NCI-H82 (cell line): ENCODE data around the gene OR51S1.
"Not testable (repeated sequence)": the region's sequence is repeated elsewhere in the genome, so short reads cannot be mapped to it uniquely, and the experiment has no call there.

ENCODE experiments used
- DNase-seq: peaks from one replicate; lab custom pipeline; 2025; lab: John Stamatoyannopoulos, UW

OR51S1 gene, protein sequence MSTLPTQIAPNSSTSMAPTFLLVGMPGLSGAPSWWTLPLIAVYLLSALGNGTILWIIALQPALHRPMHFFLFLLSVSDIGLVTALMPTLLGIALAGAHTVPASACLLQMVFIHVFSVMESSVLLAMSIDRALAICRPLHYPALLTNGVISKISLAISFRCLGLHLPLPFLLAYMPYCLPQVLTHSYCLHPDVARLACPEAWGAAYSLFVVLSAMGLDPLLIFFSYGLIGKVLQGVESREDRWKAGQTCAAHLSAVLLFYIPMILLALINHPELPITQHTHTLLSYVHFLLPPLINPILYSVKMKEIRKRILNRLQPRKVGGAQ

DNA sequence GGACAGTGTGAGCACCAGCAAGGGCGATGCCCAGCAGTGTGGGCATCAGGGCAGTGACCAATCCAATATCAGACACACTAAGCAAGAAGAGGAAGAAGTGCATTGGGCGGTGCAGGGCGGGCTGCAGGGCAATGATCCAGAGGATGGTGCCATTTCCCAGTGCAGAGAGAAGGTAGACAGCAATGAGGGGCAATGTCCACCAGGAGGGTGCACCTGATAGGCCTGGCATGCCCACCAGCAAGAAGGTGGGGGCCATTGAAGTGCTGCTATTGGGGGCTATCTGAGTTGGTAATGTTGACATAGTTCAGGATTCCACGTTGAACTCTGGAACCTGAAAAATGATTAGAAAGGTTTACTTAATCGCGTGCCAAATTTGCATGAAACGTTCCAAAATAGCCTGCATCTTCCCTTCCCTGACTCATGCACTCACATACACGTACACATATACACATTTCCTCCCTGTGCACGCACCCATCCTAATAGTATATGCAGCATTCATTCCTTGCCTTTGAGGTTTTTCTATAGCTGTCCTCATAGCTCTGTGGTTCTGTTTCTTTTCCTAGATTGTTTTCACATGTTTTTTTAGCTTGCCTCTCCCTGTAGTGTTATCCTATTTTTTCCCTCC is at the start of gene OR51S1:
OR51S1 (minus strand) TSS at position 301 of the 625 bp plus-strand sequence; CDS start at position 301, 0 bp downstream.
- DNase-seq = no peak

DNA sequence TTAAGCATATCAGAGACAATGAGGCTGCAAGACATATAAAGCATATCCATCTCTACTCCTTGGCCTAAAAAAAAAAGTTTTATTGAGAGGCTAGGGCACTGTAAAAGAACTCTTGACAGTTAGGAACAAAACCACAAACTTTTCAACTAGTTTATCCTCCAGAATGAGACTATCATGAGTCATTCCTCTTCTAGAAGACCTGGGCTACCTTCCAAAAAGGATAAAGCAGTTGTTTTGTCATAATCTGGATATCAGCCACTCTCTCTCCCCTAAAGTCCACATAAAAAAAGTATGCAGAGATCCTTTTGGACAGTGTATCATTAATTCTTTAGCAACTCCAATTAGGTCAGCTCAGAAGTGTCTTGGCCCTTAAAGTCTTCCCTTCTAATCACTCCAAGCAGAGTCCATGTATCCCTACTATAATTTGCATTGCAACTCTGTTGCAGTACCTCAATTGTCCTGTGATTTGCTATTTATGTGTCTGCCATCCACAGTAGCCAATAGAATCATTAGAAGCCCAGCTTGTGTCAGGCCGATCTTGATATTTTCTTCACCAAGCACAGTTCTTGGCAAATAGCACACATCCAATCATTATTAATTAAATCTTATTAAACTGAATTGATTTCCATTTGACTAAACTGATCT is 43.1 kb upstream of the OR51S1 start:
- DNase-seq = no peak

DNA sequence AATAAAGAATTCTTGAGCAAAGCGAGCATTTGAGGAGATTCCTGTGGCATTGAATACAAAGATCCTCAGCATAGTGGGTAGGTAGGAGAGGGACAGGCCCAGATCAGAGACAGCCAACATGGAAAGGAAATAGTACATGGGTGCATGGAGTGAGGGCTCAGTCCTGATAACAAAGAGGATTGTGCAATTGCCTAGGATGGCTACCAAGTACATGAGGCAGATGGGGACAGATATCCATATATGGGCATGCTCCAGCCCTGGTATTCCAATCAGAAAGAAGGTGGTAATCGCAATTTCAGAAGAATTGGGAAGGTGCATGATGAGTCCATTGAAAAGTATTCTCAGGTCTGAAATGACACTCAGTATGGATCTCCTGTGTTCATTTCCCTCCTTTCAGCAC is 41.3 kb upstream of the OR51S1 start:
- DNase-seq = no peak

DNA sequence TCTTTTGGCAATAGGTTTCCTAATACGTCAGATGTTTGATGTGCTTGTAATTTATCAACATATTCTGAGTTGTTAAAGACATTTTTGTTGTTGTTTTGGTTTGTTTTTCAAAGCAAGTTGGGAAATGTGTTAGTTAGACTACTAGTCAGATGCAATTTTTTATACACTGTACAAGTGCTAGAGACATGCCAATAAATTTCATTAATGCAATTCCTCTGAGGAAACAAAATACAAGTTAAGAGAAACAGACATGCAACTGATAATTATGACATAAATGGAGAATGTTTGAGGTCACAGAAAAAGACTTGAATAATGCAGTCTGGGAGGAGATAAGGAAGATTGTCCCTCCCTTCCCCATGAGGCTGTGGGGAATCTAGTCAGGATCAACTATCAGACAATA is 38.6 kb upstream of the OR51S1 start:
- no peak for DNase-seq

DNA sequence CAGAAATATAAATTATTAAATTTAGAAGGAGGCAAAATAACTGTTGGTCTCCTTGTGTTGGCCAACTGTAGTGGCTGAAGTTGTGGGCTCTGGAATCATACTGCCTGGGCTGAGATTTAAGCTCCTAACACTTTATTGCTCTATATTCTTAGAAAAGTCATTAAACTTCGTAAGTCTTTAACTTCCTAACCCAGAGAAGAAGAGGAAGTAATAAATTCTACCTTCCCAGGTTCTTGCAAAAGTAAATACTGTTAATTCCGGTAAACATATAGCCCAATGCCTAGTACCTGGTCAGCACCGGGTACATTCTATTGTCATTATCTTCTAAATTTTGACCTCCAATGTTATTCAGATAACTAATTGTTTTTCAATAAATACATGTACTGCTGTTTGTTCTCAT is 37.2 kb upstream of the OR51S1 start:
- DNase-seq = no peak

DNA sequence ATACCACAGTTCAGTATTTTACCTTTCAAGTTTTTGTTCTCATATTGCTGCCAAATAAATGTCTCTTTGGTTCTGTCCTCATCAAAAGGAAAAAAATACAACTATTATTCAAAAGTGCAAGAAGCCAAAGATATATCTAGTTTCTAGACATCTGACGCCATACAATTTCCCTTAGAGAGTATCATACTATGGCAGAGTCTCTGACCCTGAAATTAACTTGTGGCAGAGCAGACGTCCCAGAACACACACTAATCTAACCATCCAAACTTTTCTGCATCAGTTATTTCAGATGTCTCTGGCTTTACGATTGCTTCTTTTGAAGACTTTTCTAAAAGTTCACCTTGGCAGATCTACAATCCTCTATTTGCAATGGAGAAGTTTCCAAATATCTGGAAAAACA is 35.4 kb upstream of the OR51S1 start:
- DNase-seq = no peak

DNA sequence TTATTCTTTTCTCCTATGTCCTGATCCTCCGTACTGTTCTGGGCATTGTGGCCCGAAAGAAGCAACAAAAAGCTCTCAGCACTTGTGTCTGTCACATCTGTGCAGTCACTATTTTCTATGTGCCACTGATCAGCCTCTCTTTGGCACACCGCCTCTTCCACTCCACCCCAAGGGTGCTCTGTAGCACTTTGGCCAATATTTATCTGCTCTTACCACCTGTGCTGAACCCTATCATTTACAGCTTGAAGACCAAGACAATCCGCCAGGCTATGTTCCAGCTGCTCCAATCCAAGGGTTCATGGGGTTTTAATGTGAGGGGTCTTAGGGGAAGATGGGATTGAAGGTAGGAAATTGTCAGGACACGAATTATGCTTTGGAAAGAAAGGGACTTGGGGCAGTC is 33.5 kb upstream of the OR51S1 start:
- DNase-seq = no peak

DNA sequence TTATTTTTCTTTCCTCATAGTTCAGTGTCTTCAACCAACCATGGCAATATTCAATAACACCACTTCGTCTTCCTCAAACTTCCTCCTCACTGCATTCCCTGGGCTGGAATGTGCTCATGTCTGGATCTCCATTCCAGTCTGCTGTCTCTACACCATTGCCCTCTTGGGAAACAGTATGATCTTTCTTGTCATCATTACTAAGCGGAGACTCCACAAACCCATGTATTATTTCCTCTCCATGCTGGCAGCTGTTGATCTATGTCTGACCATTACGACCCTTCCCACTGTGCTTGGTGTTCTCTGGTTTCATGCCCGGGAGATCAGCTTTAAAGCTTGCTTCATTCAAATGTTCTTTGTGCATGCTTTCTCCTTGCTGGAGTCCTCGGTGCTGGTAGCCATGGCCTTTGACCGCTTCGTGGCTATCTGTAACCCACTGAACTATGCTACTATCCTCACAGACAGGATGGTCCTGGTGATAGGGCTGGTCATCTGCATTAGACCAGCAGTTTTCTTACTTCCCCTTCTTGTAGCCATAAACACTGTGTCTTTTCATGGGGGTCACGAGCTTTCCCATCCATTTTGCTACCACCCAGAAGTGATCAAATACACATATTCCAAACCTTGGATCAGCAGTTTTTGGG is 33.0 kb upstream of the OR51S1 start, which contains the start of gene OR51T1:
OR51T1 (plus strand) TSS at position 41 of the 641 bp plus-strand sequence; CDS start at position 41, 0 bp downstream.
- DNase-seq = no peak

DNA sequence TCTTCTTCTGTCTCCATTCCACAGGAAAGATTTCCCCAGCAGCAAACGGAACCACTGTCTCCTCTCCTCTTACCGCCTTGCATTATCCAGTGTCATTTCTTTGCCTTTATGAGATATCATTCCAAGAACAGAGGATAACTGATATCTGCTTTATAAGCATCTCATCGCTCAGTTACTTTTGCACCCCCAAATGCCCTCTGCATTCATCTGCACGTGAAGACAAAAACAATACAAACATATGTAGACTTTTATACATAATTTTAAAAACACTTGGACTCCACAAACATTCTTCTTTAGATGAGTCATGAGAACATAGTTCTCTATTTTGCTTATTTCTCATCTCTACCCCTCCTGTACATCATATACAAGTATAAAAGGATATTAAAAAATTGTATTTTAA is 32.2 kb upstream of the OR51S1 start:
- no peak for DNase-seq

DNA sequence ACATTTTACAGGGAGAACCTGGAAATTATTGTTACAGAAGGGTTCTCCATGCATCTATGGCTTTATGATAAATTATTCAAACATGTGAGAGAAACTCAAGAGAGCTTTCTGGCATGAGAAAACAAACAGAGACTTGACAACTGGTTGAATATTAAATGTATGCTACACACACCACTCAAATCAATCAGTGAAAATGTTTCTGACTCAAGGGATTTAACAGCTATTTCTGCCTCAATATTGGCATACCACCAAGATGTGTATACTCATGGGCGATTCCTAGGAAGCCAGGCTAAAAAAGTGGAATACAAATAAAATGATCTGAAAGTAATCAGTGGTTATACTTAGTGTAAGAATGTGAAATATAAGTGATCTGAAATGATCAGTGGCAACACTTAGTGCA is 16.8 kb upstream of the OR51S1 start:
- no peak for DNase-seq

DNA sequence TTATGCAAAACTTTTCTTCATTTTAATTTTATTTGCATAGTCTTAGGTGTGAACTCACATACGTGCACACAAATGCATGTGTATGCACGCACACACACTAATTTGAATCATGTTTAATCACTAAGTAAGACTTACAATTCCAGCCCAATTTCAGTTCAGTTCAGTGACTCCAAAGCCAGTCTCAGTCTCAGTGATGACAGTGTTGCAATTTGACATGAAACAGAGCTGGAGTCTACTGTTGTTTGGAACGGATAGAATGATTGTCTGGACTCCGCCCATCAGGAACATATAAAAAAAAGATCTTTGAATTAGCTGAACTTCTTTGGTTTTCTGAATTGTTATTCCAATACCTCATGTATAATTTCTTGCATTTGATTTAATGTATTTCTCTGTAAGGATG is 14.9 kb upstream of the OR51S1 start:
- no peak for DNase-seq

DNA sequence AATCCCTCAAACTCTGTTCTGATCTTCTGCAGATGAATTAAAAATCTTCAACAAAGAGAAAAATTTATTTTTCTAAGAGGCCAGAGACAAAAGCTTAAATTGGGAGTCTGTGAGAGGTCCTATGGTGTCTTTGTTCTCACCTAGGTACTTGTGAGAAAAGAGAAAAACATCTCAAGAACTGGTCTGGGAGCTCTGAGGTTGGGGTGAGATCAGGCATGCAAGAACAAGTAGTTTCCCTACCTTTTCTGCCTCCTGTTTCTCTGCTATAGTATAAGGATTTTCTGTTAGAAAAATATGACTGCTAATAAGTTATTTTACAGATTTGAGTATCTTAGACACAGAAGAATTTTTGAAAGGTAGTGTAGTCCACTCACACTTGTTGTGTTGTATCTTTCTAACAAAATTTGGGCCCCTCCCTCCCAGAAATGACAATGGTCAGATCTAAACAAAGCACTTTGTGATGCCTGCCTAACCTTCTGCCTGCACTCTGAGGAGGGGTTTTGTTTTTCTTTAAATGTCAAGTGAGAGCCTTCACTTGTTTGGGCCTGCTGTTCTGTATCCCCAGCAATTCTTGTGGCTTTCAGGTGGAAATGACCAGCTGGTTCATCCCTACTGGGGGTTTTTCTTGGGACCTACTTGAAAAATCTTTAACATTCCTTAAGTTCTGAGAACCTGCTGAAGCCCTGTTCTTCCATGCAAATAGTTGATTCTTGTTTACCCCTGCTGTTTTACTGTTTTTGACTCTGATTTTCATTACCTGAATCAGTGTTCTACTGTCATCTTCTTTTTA is 13.6 kb upstream of the OR51S1 start:
- no peak for DNase-seq

DNA sequence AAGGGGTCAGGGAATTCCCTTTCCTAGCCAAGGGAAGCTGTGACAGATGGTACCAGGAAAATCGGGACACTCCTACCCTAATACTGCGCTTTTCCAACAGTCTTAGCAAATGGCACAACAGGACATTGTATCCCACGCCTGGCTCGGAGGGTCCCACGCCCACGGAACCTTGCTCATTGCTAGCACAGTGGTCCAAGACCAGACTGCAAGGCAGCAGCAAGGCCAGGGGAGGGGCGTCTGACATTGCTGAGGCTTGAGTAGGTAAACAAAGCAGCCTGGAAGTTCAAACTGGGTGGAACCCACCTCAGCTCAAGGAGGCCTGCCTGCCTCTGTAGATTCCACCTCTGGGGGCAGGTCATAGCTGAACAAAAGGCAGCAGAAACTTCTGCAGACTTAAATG is 5.3 kb upstream of the OR51S1 start:
- DNase-seq = not testable (repeated sequence)

DNA sequence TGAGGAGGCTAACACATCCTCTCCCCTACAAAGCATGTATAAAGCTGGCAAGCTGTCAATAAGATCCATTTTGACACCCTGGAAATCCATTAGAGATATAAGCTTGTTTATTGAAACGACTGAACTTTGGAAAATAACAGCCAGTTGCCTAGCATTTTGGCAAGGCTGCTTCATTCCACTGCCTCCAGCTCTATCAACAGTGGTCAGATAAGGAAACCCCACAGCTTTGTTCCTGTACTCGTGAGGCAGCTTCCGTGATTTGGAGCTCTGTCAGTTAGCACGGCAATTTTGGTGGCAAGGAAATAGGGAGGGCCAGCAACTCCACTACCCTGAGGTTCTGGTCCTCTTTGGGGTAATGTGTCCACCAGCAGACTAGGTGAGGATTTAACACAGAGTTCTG is 2.0 kb upstream of the OR51S1 start:
- DNase-seq = no peak

DNA sequence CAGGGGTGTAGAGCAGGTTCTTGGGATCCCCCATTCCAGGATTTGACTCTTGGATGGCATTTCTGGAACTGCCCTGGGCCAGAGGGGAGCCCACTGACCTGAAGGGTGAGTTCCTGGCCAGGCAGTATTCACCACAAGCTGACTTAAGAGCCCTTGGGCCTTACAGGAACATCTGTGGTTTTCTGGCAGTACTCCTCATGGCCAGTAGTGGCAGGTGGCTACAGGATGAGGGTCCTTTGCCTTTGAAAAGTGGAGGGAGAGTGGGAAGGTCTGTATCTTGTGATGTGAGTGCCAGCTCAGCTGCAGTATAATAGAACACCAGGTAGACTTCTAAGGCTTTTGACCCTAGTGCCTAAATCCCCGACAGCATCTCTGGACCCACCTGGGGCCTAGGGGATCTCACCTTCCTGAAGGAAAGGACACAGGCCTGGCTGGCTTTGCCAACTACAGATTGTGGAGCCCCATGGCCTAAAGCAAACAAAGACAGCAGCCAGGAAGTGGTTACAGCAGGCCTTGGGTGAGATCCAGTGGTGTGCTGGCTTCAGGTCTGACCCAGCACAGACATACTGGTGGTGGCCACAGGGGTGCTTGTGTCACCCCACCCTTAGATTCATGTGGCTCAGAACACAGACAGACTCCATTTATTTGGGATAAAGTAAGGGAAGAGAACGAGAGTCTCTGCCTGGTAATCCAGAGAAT is 9.0 kb downstream of the OR51S1 start:
- no peak for DNase-seq

DNA sequence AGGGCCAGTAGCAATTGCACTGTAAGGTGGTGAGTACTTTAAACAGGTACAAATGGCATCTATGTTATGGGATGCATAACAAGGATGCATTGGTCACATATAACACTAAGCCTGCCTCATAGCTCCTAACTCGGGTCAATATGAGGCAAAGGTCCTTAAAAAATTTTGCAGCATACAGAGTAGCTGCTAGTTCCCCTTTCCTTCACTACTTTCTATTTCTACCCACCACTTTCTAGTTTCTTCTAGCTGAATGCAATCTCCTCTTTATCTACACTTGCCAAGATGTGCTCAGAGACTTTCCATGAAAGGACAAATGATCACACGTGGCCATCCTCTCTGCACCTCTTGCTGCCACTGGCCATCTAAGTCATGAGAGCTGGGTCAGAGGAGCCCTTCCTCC is 18.1 kb downstream of the OR51S1 start:
- DNase-seq = no peak

DNA sequence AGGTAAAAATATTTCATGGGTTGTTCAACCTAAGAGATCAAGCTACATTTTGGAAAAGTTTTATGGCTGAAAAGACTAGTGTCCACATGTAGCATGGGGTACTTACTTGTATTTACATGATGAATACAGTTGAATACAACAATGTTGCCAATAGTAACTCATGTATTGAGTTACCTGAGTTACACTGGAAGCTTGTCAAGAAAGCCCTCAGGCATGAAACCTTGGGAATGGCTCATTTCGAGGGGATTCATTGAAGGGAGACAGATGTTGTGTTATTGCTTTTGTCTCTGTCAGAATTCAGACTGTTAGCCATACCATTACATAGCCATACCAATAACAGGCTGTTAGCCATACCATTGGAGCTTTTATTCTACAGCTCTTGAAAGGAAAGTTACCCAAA is 18.7 kb downstream of the OR51S1 start:
- no peak for DNase-seq

DNA sequence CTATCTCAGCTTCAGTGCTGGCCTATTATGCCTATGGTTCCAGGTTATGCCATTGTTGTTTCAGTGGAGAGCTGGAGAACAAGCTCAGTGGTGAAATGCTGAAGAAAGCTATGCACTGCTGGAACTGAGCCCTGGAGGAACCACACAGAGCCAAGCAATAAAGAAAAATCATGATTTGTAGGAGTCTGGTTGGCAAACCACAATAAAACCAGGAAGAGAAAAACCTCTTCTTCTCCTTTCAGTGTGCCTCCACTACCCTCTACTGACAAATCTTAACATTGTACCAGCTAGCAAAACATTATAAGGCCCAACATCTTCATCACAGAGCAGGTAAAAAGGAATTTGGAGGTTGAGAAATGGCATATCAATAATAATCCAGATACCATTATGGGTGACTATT is 22.6 kb downstream of the OR51S1 start:
- no peak for DNase-seq

DNA sequence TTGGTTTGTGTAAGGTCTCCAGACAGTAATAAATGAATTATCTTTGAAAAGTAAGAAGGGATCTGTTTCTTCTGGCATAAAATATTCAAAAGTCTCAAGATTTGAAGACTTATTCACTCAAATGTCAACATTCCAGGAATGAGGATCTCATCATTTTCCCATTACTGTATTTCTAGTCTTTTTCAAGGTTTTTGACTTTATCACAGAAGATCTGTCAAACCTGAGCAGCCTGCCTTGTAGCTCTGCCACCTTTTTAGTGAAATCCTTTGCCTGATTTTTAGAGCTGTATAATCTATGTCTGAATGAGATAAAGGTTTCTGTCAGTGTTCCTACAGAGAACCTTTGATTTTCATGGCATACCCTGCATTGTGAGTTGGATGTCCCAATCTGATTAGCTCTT is 23.9 kb downstream of the OR51S1 start:
- no peak for DNase-seq

DNA sequence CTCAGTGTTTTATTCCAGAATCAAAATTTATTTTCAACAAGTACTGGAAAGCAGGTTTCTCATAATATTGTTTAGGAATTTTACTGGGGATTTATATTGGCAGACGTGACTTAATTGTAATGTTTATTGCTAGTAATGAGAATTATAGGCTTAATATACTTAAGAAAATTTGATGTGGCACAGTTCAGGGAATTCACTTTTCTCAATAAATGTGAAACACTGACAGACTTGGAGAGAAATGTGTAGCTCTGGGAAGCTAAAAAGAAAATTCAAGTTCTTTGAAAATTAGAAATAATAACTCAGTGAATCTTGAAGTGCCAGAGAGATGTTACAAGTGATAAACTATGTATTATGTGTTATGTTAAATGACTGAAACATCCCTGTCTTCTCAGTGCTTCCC is 28.0 kb downstream of the OR51S1 start, which contains the start of gene OR51F2:
OR51F2 (plus strand) TSS at position 301 of the 400 bp plus-strand sequence. CDS start 101 bp downstream, outside the sequence.
- DNase-seq = no peak

DNA sequence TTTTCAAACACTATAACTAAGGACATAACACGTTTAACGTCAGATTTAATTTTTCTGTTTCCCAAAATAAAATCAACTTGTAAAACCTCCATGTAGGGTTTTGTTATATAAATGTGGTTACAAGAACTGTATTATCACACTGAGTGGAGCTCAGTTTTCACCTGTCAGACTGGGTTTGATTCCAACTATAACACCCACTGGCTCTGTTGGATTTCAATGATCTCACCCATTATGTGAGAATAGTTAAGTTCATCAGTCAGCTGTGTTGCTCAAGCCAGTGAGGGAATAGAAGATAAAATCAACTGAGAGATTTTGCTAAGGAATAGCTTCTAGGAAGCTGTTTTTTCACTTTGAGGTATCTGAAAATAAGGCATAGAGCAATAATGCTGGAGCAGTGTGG is 39.8 kb downstream of the OR51S1 start:
- no peak for DNase-seq
